ENCODE measurements around the gene ISOC2.
"Not testable (repeated sequence)": the region's sequence is repeated elsewhere in the genome, so short reads cannot be mapped to it uniquely, and the experiment has no call there.

The ISOC2 gene

GRCh38 chr19:55436847-55437246 is 24.6 kb downstream of the ISOC2 start:
- no peak for DNase-seq

- no peak for DNase-seq
These were observed 26.4 kb downstream of the ISOC2 start for GRCh38 chr19:55435020-55435419.

- DNase-seq = no peak
These were observed 27.0 kb downstream of the ISOC2 start for GRCh38 chr19:55434356-55434919.

- DNase-seq = no peak
These were observed 28.1 kb downstream of the ISOC2 start for GRCh38 chr19:55433292-55433691.

- no peak for DNase-seq
These were observed 29.0 kb downstream of the ISOC2 start for GRCh38 chr19:55432241-55432959.

- DNase-seq = no peak
These were observed 30.3 kb downstream of the ISOC2 start for GRCh38 chr19:55431183-55431582.

- no peak for DNase-seq
These were observed 35.4 kb downstream of the ISOC2 start for GRCh38 chr19:55426042-55426441.

GRCh38 chr19:55424518-55424917 is 36.9 kb downstream of the ISOC2 start:
- no peak for DNase-seq

- no peak for DNase-seq
These were observed 38.0 kb downstream of the ISOC2 start for GRCh38 chr19:55423225-55424005.

GRCh38 chr19:55421281-55421680 is 40.2 kb downstream of the ISOC2 start:
- not testable (repeated sequence) for DNase-seq

GRCh38 chr19:55419624-55420236 is 41.7 kb downstream of the ISOC2 start:
- no peak for DNase-seq

- no peak for DNase-seq
These were observed 42.3 kb downstream of the ISOC2 start for GRCh38 chr19:55419103-55419502.

GRCh38 chr19:55418185-55418584 is 43.3 kb downstream of the ISOC2 start:
- peak; percentile 49 for DNase-seq

- DNase-seq = no peak
These were observed 51.3 kb downstream of the ISOC2 start for GRCh38 chr19:55410168-55410567.

GRCh38 chr19:55409179-55409578 is 52.3 kb downstream of the ISOC2 start:
- not testable (repeated sequence) for DNase-seq

GRCh38 chr19:55408533-55408872 is 52.9 kb downstream of the ISOC2 start:
- DNase-seq = no peak

- peak; percentile 97 for DNase-seq
These were observed 53.5 kb downstream of the ISOC2 start for GRCh38 chr19:55407800-55408532.

GRCh38 chr19:55407550-55407799 is 54.0 kb downstream of the ISOC2 start, which contains the start of gene UBE2S:
Gene UBE2S, minus strand, starts transcription at chr19:55407788. Its CDS starts 199 bp downstream, at chr19:55407589.
- DNase-seq = not testable (repeated sequence)

GRCh38 chr19:55406826-55407549 is 54.5 kb downstream of the ISOC2 start:
- no peak for DNase-seq

- DNase-seq = no peak
These were observed 55.2 kb downstream of the ISOC2 start for GRCh38 chr19:55406091-55406825.

- no peak for DNase-seq
These were observed 55.8 kb downstream of the ISOC2 start for GRCh38 chr19:55405638-55406037.
